Karpas-422 (cell line): ENCODE results near the gene GBX2. TPM values are rescaled to one million over a fixed set of nuclear protein-coding genes. Genes with fewer than 3 reads are reported as not detected.

ENCODE experiments used
- DNase-seq: peaks from one replicate; pipeline ENCODE4 v3.0.0-alpha.2; 2015
- H2AFZ ChIP-seq: fragments of 200-600 bp; sonication (generic); 2 replicates; pipeline ENCODE4 v1.6.1; 2014; ENCODE audit warnings: antibody characterized with exemption, low read length, mixed read lengths
- H3K27ac ChIP-seq: fragments of 200-600 bp; sonication (generic); 2 replicates; pipeline ENCODE4 v1.5.1; 2014; ENCODE audit warnings: mild to moderate bottlenecking, low read length, moderate library complexity
- H3K27me3 ChIP-seq: fragments of 200-600 bp; sonication (generic); 2 replicates; pipeline ENCODE4 v1.6.1; 2014; ENCODE audit warnings: low read length, mixed read lengths
- H3K36me3 ChIP-seq: fragments of 200-600 bp; sonication (generic); 2 replicates; pipeline ENCODE4 v1.6.1; 2014; ENCODE audit warnings: low read length, mixed read lengths; ENCODE audit not compliant: insufficient read depth
- H3K4me1 ChIP-seq: fragments of 200-600 bp; sonication (generic); 2 replicates; pipeline ENCODE4 v1.6.1; 2014; ENCODE audit warnings: mild to moderate bottlenecking, low read length, mixed read lengths
- H3K4me2 ChIP-seq: fragments of 200-600 bp; sonication (generic); 2 replicates; pipeline ENCODE4 v1.6.1; 2014; ENCODE audit warnings: low read length, low read depth, mild to moderate bottlenecking; ENCODE audit not compliant: poor library complexity, severe bottlenecking
- H3K4me3 ChIP-seq: fragments of 200-600 bp; sonication (generic); 2 replicates; pipeline ENCODE4 v1.5.1; 2014; ENCODE audit warnings: mild to moderate bottlenecking, antibody characterized with exemption, low read length, mixed read lengths
- H3K79me2 ChIP-seq: fragments of 200-600 bp; sonication (generic); 2 replicates; pipeline ENCODE4 v1.6.1; 2014; ENCODE audit warnings: mild to moderate bottlenecking, low read length, mixed read lengths
- H3K9ac ChIP-seq: fragments of 200-600 bp; sonication (generic); 2 replicates; pipeline ENCODE4 v1.6.0; 2014; ENCODE audit warnings: low read length
- H3K9me2 ChIP-seq: fragments of 200-600 bp; sonication (generic), shearing (Covaris generic); replicated peaks from 2 replicates; pipeline ENCODE4 v1.6.0; 2014; ENCODE audit warnings: mild to moderate bottlenecking, low read length, moderate library complexity; ENCODE audit not compliant: insufficient read depth
- H3K9me3 ChIP-seq: fragments of 300-700, 200-600 bp; sonication (generic); 2 replicates; pipeline ENCODE4 v1.6.1; 2014; ENCODE audit warnings: low read length, mixed read lengths
- H4K20me1 ChIP-seq: fragments of 200-600 bp; sonication (generic); 2 replicates; pipeline ENCODE4 v1.6.1; 2014; ENCODE audit warnings: mild to moderate bottlenecking, antibody characterized with exemption, low read length, low read depth; ENCODE audit not compliant: insufficient read depth
- total RNA-seq: library from RNA; depleted of rRNA; stranded (reverse); fragments of >200 nt; shearing (Covaris generic); gene quantifications from 2 replicates; pipeline ENCODE4 v1.2.3, GENCODE V29; 2014; ENCODE audit warnings: low replicate concordance

The GBX2 gene
- total RNA-seq, 1 experiment from 2014 or later: not detected

- no peaks in the 10 kb centered on the region for H3K4me1 ChIP-seq
- no peak for DNase-seq
- no peaks in the 10 kb centered on the region for H3K79me2 ChIP-seq
- no peak overlapping the region for H3K4me3 ChIP-seq
- no peaks in the 10 kb centered on the region for H3K9me3 ChIP-seq
- H4K20me1 ChIP-seq: no peaks in the 10 kb centered on the region
- H3K36me3 ChIP-seq: no peaks in the 10 kb centered on the region
- H3K4me2 ChIP-seq: no peak overlapping the region
- H3K27ac ChIP-seq: no peak overlapping the region
- no peak overlapping the region for H2AFZ ChIP-seq
- H3K27me3 ChIP-seq: no peaks in the 10 kb centered on the region
- H3K9ac ChIP-seq: no peak overlapping the region
- H3K9me2 ChIP-seq: no peaks in the 10 kb centered on the region
Observed at GRCh38 chr2:236136538-236136937, 31.6 kb downstream of the GBX2 start.

- DNase-seq: no peak
- Histone ChIP-seq H3K4me2 (no peak overlapping the region), H3K9me3 (no peaks in the 10 kb centered on the region), H3K27ac (no peak overlapping the region), H3K4me3 (no peak overlapping the region), H3K79me2 (no peaks in the 10 kb centered on the region), H3K9ac (no peak overlapping the region), H3K36me3 (no peaks in the 10 kb centered on the region), H3K27me3 (no peaks in the 10 kb centered on the region), H4K20me1 (no peaks in the 10 kb centered on the region), H2AFZ (no peak overlapping the region), H3K9me2 (no peaks in the 10 kb centered on the region), H3K4me1 (no peaks in the 10 kb centered on the region)
Observed at GRCh38 chr2:236133410-236134012, 34.7 kb downstream of the GBX2 start.

- H3K9me3 ChIP-seq: no peaks in the 10 kb centered on the region
- no peak overlapping the region for H2AFZ ChIP-seq
Observed at GRCh38 chr2:236131073-236131692, 37.0 kb downstream of the GBX2 start.

GRCh38 chr2:236130349-236130998, 37.7 kb downstream of the GBX2 start:
- Histone ChIP-seq H3K36me3 (no peaks in the 10 kb centered on the region), H3K4me3 (no peak overlapping the region), H4K20me1 (no peaks in the 10 kb centered on the region), H3K4me2 (no peak overlapping the region), H3K27me3 (no peaks in the 10 kb centered on the region), H3K27ac (no peak overlapping the region), H3K9me3 (no peaks in the 10 kb centered on the region), H3K9me2 (no peaks in the 10 kb centered on the region), H3K4me1 (no peaks in the 10 kb centered on the region), H3K79me2 (no peaks in the 10 kb centered on the region), H2AFZ (no peak overlapping the region), H3K9ac (no peak overlapping the region)
- DNase-seq: no peak

More at GRCh38 chr2:236131073-236131692, 37.0 kb downstream of the GBX2 start:
- no peak overlapping the region for H3K4me3 ChIP-seq
- H3K4me2 ChIP-seq: no peak overlapping the region
- no peak overlapping the region for H3K9ac ChIP-seq
- no peaks in the 10 kb centered on the region for H3K4me1 ChIP-seq
- no peak for DNase-seq
- H3K27me3 ChIP-seq: no peaks in the 10 kb centered on the region
- H3K36me3 ChIP-seq: no peaks in the 10 kb centered on the region
- no peaks in the 10 kb centered on the region for H4K20me1 ChIP-seq
- H3K9me2 ChIP-seq: no peaks in the 10 kb centered on the region
- no peaks in the 10 kb centered on the region for H3K79me2 ChIP-seq
- H3K27ac ChIP-seq: no peak overlapping the region

- no peak overlapping the region for H3K4me2 ChIP-seq
- no peaks in the 10 kb centered on the region for H3K4me1 ChIP-seq
Observed at GRCh38 chr2:236129935-236130334, 38.3 kb downstream of the GBX2 start.

GRCh38 chr2:236128321-236128720, 39.9 kb downstream of the GBX2 start:
- Histone ChIP-seq H2AFZ (no peak overlapping the region), H3K27ac (no peak overlapping the region), H3K9me2 (no peaks in the 10 kb centered on the region), H3K4me1 (no peaks in the 10 kb centered on the region), H4K20me1 (no peaks in the 10 kb centered on the region), H3K4me2 (no peak overlapping the region), H3K4me3 (no peak overlapping the region), H3K79me2 (no peaks in the 10 kb centered on the region), H3K36me3 (no peaks in the 10 kb centered on the region), H3K9me3 (no peaks in the 10 kb centered on the region), H3K27me3 (no peaks in the 10 kb centered on the region), H3K9ac (no peak overlapping the region)
- DNase-seq: no peak

More at GRCh38 chr2:236129935-236130334, 38.3 kb downstream of the GBX2 start:
- Histone ChIP-seq H3K9ac (no peak overlapping the region), H3K79me2 (no peaks in the 10 kb centered on the region), H3K27me3 (no peaks in the 10 kb centered on the region), H3K9me2 (no peaks in the 10 kb centered on the region), H3K9me3 (no peaks in the 10 kb centered on the region), H3K27ac (no peak overlapping the region), H4K20me1 (no peaks in the 10 kb centered on the region), H2AFZ (no peak overlapping the region), H3K36me3 (no peaks in the 10 kb centered on the region), H3K4me3 (no peak overlapping the region)
- no peak for DNase-seq

- Histone ChIP-seq H3K9me2 (no peaks in the 10 kb centered on the region), H3K4me2 (no peak overlapping the region), H3K9ac (no peak overlapping the region), H3K4me1 (no peaks in the 10 kb centered on the region), H2AFZ (no peak overlapping the region), H3K27me3 (no peaks in the 10 kb centered on the region), H3K4me3 (no peak overlapping the region), H3K9me3 (no peaks in the 10 kb centered on the region), H3K36me3 (no peaks in the 10 kb centered on the region), H4K20me1 (no peaks in the 10 kb centered on the region), H3K27ac (no peak overlapping the region), H3K79me2 (no peaks in the 10 kb centered on the region)
- no peak for DNase-seq
Observed at GRCh38 chr2:236127010-236127409, 41.2 kb downstream of the GBX2 start.

GRCh38 chr2:236125541-236125940, 42.6 kb downstream of the GBX2 start:
- Histone ChIP-seq H3K9me3 (no peaks in the 10 kb centered on the region), H3K79me2 (no peaks in the 10 kb centered on the region), H3K9me2 (no peaks in the 10 kb centered on the region), H3K27me3 (no peaks in the 10 kb centered on the region), H3K9ac (no peak overlapping the region), H3K36me3 (no peaks in the 10 kb centered on the region), H3K4me1 (no peaks in the 10 kb centered on the region), H4K20me1 (no peaks in the 10 kb centered on the region), H3K27ac (no peak overlapping the region), H3K4me2 (no peak overlapping the region), H2AFZ (no peak overlapping the region), H3K4me3 (no peak overlapping the region)
- DNase-seq: no peak
